Endothelial cell of umbilical vein (primary cell): ENCODE results near the gene CREB3. TPM values are rescaled to one million over a fixed set of nuclear protein-coding genes. Genes with fewer than 3 reads are reported as not detected.

Source experiments
- BruUV-seq: library from RNA; stranded (reverse); fragments of 400-500 nt; replicated peaks from 2 replicates; lab custom pipeline; 2021; lab: Mats Ljungman, UMichigan
- CTCF ChIA-PET: fragments of 300-600, 350-600 bp; sonication (Branson Sonifier 250); formaldehyde crosslinking; loops from one replicate; lab custom pipeline; 2021; ENCODE audit warnings: antibody characterized with exemption, inconsistent platforms; lab: Charles Lee
- POLR2A ChIA-PET: fragments of 300-600, 350-600 bp; sonication (Branson Sonifier 250); formaldehyde crosslinking; loops from one replicate; lab custom pipeline; 2021; ENCODE audit warnings: antibody characterized with exemption, inconsistent platforms; lab: Charles Lee
- DNase-seq: peaks from one replicate; pipeline ENCODE4 v3.0.0-alpha.2; 2011; ENCODE audit warnings: low read depth, low spot score
- FAIRE-seq: peaks from 2 replicates; lab custom pipeline; 2011; peaks lifted over from hg19 to GRCh38; lab: Jason Lieb, UNC
- H2AFZ ChIP-seq: 2 replicates; pipeline ENCODE4 v1.6.0; 2012; ENCODE audit warnings: low read depth, low read length, control low read depth, inconsistent platforms
- H3K27ac ChIP-seq: 2 replicates; pipeline ENCODE4 v1.5.1; 2011; ENCODE audit warnings: low read depth, mild to moderate bottlenecking, control low read depth, low read length, moderate library complexity; ENCODE audit not compliant: insufficient read depth
- H3K27me3 ChIP-seq, 2 experiments: 2 replicates each; pipeline versions ENCODE4 v1.6.0 to v1.6.1; 2011; ENCODE audit warnings: low read length in 2 of 2, mixed read lengths in 1 of 2; ENCODE audit not compliant: control insufficient read depth in 2 of 2, insufficient read depth in 2 of 2
- H3K36me3 ChIP-seq, 2 experiments: 2 replicates in 1 of 2; 3 replicates in 1 of 2; pipeline ENCODE4 v1.5.1; 2011; ENCODE audit warnings: low read length in 2 of 2, mild to moderate bottlenecking in 1 of 2, moderate library complexity in 1 of 2; ENCODE audit not compliant: control insufficient read depth in 2 of 2, insufficient read depth in 2 of 2; ENCODE audit errors: extremely low read depth in 1 of 2
- H3K4me1 ChIP-seq: 3 replicates; pipeline ENCODE4 v1.5.1; 2011; ENCODE audit warnings: mild to moderate bottlenecking, low read length; ENCODE audit not compliant: control insufficient read depth, insufficient read depth; ENCODE audit errors: extremely low read depth
- H3K4me2 ChIP-seq: 2 replicates; pipeline ENCODE4 v1.6.1; 2011; ENCODE audit warnings: low read length, control low read depth, mixed read lengths; ENCODE audit not compliant: insufficient read depth
- H3K4me3 ChIP-seq, 3 experiments: fragments of 200-600 bp in 1 of 3; sonication (generic), shearing (Covaris generic) in 1 of 3; replicated peaks in 1 of 3; 2 replicates each; pipeline ENCODE4 v1.5.1; 2011 to 2016; ENCODE audit warnings: control low read depth in 3 of 3, low read length in 3 of 3, mild to moderate bottlenecking in 2 of 3, inconsistent platforms in 1 of 3, low read depth in 1 of 3, moderate library complexity in 1 of 3; ENCODE audit not compliant: insufficient read depth in 1 of 3
- H3K79me2 ChIP-seq: 2 replicates; pipeline ENCODE4 v1.6.0; 2012; ENCODE audit warnings: low read length, inconsistent platforms; ENCODE audit not compliant: control insufficient read depth, insufficient read depth
- H3K9ac ChIP-seq: replicated peaks from 2 replicates; pipeline ENCODE3; 2011; ENCODE audit warnings: low read length, control low read depth; ENCODE audit not compliant: insufficient read depth; ENCODE audit errors: extremely low read depth
- H3K9me1 ChIP-seq: replicated peaks from 3 replicates; pipeline ENCODE4 v1.6.0; 2011; ENCODE audit warnings: mild to moderate bottlenecking, low read length; ENCODE audit not compliant: control insufficient read depth, insufficient read depth; ENCODE audit errors: extremely low read depth
- H3K9me3 ChIP-seq: replicated peaks from 2 replicates; pipeline ENCODE4 v1.5.1; 2012; ENCODE audit warnings: low read length, inconsistent platforms; ENCODE audit not compliant: control insufficient read depth, insufficient read depth
- H4K20me1 ChIP-seq: replicated peaks from 2 replicates; pipeline ENCODE3; 2011; ENCODE audit warnings: mild to moderate bottlenecking, low read length; ENCODE audit not compliant: control insufficient read depth, insufficient read depth; ENCODE audit errors: extremely low read depth
- CTCF ChIP-seq, 2 donors: IDR thresholded peaks; 1 replicate in 1 of 2; 2 replicates in 1 of 2; pipeline ENCODE4 v1.5.1; 2011; ENCODE audit warnings: low read length in 2 of 2, mild to moderate bottlenecking in 2 of 2, moderate library complexity in 2 of 2, control low read depth in 1 of 2, inconsistent platforms in 1 of 2, low read depth in 1 of 2; ENCODE audit not compliant: insufficient read depth in 1 of 2; ENCODE audit errors: extremely low read depth in 1 of 2
- EZH2 ChIP-seq: IDR thresholded peaks from 2 replicates; pipeline ENCODE4 v1.6.1; 2012; ENCODE audit warnings: borderline replicate concordance, low read depth, mild to moderate bottlenecking, moderate library complexity, low read length, inconsistent platforms; ENCODE audit not compliant: severe bottlenecking
- FOS ChIP-seq: IDR thresholded peaks from 2 replicates; pipeline ENCODE4 v1.6.1; 2011; ENCODE audit warnings: mild to moderate bottlenecking, low read length, moderate library complexity, borderline replicate concordance; ENCODE audit not compliant: insufficient read depth
- GATA2 ChIP-seq: IDR thresholded peaks from 2 replicates; pipeline ENCODE4 v1.7.0; 2011; ENCODE audit warnings: low read depth, mild to moderate bottlenecking, moderate library complexity, mixed read lengths, low read length; ENCODE audit not compliant: insufficient read length, insufficient read depth
- JUN ChIP-seq: IDR thresholded peaks from 2 replicates; pipeline ENCODE4 v1.6.1; 2011; ENCODE audit warnings: borderline replicate concordance, low read depth; ENCODE audit not compliant: insufficient read length, insufficient read depth
- MAX ChIP-seq: IDR thresholded peaks from 2 replicates; pipeline ENCODE4 v1.6.1; 2011; ENCODE audit not compliant: insufficient read depth, insufficient read length
- MYC ChIP-seq: IDR thresholded peaks from one replicate; pipeline ENCODE4 v1.6.1; 2011; ENCODE audit warnings: mild to moderate bottlenecking, low read depth, low read length
- POLR2A ChIP-seq: IDR thresholded peaks from 2 replicates; pipeline ENCODE4 v1.6.1; 2012; ENCODE audit warnings: low read depth, mild to moderate bottlenecking, control low read depth, low read length
- POLR2AphosphoS5 ChIP-seq: IDR thresholded peaks from 2 replicates; pipeline ENCODE4 v1.6.1; 2012; ENCODE audit warnings: low read depth, mild to moderate bottlenecking, control low read depth, low read length, moderate library complexity; ENCODE audit not compliant: insufficient read depth
- dilution Hi-C: fragments of 300-500 bp; cut with MboI; formaldehyde crosslinking; loops from one replicate; pipeline ENCODE4 v1.15.0; 2019; ENCODE audit warnings: low sequenced_read_pairs; ENCODE audit not compliant: extremely low pct_ligation_motif_present
- intact Hi-C: fragments of 100-400 bp; cut with micrococcal nuclease; formaldehyde crosslinking; loops from one replicate; pipeline ENCODE4 v1.10.0; 2022
- polyA plus RNA-seq, 4 experiments: library from polyadenylated mRNA; depleted of rRNA in 3 of 4; stranded (reverse) in 3 of 4; unstranded in 1 of 4; fragments of >200 nt; gene quantifications; 2 replicates each; pipeline versions ENCODE4 v1.2.1 to v1.2.3, GENCODE V29; 2011 to 2012; ENCODE audit warnings: missing spikeins in 1 of 4
- total RNA-seq: library from RNA; stranded (reverse); gene quantifications from 2 replicates; pipeline ENCODE4 v1.2.3, GENCODE V29; 2021

The CREB3 gene
- total and polyA plus RNA-seq, 2 donors (not counting 3 experiments of a cell fraction or from before 2014, with no cell fraction given) = 39.8 to 52.1 TPM

- H3K27me3 ChIP-seq = no peaks in the 10 kb centered on the region
- no peaks in the 10 kb centered on the region for H4K20me1 ChIP-seq
- no peak overlapping the region for H2AFZ ChIP-seq
- H3K79me2 ChIP-seq = peaks cover 53% of the 10 kb centered on the region
- no peaks in the 10 kb centered on the region for H3K9me1 ChIP-seq
- no peaks in the 10 kb centered on the region for H3K9me3 ChIP-seq
- no peak for TF ChIP-seq POLR2A
- TF ChIP-seq JUN = no peak
- no peak for TF ChIP-seq GATA2
- no peak for TF ChIP-seq FOS
- TF ChIP-seq EZH2 = no peak
- TF ChIP-seq POLR2AphosphoS5 = no peak
- TF ChIP-seq MAX = no peak
- TF ChIP-seq CTCF (IDR thresholded peaks at IDR 0.05; ENCODE audit: extremely low read depth in 1 of 2, insufficient read depth in 1 of 2, low read depth in 1 of 2, low read length in 2 of 2) = no peak
- TF ChIP-seq MYC = no peak
- no peak for FAIRE-seq
- peaks cover 51 to 72% of the 10 kb centered on the region in 2 experiments for H3K36me3 ChIP-seq
- intact Hi-C loops (no loop called here), dilution Hi-C loops (no loop called here)
- peaks cover 5% of the 10 kb centered on the region for H3K4me1 ChIP-seq
- H3K4me3 ChIP-seq = no peak overlapping the region
- BruUV-seq = no TSS peak
- ChIA-PET POLR2A (no interaction called here), CTCF (interaction anchor here (0.9 to 5.3 kb wide), 7 partner anchors 8 to 143 kb away, joined by 3 to 86 read pairs (median 4); partner anchors contain the start of genes GBA2 and RGP1)
- H3K27ac ChIP-seq = no peak overlapping the region
- no peak overlapping the region for H3K4me2 ChIP-seq
- no peak overlapping the region for H3K9ac ChIP-seq
- DNase-seq = no peak
These were observed 6.5 kb downstream of the CREB3 start for GRCh38 chr9:35738924-35739323.
